ENCODE results near the gene BCL7B.
"Not testable (repeated sequence)": the region's sequence is repeated elsewhere in the genome, so short reads cannot be mapped to it uniquely, and the experiment has no call there.

Gene BCL7B

DNA sequence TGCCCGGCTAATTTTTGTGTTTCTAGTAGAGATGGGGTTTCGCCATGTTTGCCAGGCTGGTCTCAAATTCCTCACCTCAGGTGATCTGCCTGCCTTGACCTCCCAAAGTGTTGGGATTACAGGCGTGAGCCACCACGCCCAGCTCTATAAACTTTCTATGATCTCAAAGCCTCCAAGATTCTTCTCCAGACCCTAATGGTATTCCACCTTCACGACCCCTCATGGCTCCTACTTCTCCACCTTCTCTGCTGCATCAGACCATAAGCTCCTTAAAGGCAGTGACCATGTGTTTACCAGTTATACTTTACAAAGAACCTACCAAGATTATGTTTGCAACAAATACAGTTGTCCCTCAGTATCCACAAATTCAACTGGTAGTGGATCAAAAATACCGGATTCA, 25.3 kb downstream of the BCL7B start:
- no peak for DNase-seq

DNA sequence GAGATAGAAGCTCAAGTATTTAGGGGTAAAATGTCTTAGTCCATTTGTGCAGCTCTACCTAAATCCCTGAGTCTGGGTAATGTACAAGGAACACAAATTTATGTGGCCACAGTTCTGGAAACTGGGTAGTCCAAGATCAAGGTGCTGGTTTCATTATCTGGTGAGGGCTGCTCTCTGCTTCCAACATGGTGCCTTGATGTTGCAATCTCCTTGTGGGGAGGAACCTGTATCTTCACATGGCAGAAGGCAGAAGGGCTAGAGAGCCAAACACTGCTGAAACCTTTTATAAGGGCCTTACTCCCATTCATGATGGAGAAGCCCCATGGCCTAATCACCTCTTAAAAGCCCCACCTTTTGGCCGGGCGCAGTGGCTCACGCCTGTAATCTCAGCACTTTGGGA, 26.7 kb downstream of the BCL7B start:
- DNase-seq: no peak

- peak; percentile 29 for DNase-seq
Measured at GRCh38 chr7:73526896-73527821, 30.3 kb downstream of the BCL7B start.

- DNase-seq: not testable (repeated sequence)
Measured at GRCh38 chr7:73526158-73526494, 31.4 kb downstream of the BCL7B start.

- peak; percentile 99 for DNase-seq
Measured at GRCh38 chr7:73522105-73522872, 35.2 kb downstream of the BCL7B start, which contains the start of gene BAZ1B. Gene BAZ1B (minus strand): TSS chr7:73522293. CDS start chr7:73521933, 360 bp downstream.

- DNase-seq: peak; percentile 75
Measured at GRCh38 chr7:73521636-73522104, 35.8 kb downstream of the BCL7B start.

DNA sequence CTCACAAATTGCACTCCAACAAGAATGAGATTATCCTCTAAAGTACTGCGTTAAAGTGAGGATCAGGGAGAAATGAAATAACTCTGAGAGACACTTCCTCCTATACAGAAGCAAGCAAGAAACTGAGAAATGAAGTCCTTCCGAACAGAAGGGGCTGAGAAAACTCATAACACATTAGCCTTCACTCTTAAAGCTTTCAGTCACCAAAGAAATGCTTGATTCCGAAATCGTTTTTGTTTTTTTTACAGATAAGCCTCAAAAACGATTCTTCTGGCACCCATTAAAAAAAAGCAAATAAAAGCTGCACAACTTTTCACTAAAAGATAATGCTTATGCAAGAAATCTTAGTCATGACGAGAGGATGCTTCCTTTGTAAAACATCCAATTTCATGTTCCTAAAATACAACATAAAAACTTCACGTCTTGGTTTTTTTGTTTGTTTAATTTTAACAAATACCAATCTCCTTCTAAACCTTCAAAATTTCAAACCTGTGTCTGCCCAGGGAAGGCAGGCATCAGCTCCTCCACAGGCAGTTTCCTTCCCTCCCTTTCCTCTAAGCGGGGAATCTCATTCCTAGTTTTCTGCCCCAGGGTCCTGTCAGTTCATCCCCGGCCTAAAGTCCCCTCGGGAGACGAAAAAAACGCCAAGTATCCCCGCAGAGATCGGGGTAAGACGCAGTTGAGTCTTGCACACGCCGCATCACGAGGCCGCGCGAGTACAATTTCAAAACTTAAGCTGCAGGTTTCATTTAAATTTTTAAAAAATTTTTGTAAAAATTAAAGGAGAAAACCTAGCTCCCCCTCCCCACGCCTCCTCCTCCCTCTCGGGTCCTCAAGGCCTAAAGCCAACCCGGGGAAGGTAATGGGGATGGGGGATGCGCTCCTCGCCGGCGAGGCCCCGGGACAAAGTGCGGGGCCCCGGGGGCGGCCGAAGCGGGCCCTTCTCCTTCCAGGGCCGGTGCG, 36.5 kb downstream of the BCL7B start:
- DNase-seq: no peak

GRCh38 chr7:73519867-73520672, 37.4 kb downstream of the BCL7B start:
- peak; percentile 37 for DNase-seq

DNA sequence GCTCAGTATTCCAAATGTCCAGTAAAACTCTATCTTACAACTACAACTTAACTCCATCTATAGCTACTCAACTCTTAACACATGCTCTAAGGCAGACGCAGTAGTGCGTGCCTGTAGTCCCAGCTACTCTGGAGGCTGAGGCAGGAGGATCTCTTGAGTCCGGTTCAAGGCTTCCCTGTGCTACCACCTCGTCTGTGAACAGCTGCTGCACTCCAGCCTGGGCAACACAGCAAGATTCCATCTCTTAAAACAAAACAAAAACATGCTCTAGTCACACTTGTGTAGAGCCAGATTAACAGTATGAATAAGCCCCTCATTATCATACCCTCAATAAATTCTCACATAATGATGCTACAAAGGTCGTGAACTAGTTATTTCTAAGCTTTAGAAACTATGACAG, 39.0 kb downstream of the BCL7B start:
- DNase-seq: no peak

GRCh38 chr7:73517241-73517995, 40.1 kb downstream of the BCL7B start:
- DNase-seq: no peak

DNA sequence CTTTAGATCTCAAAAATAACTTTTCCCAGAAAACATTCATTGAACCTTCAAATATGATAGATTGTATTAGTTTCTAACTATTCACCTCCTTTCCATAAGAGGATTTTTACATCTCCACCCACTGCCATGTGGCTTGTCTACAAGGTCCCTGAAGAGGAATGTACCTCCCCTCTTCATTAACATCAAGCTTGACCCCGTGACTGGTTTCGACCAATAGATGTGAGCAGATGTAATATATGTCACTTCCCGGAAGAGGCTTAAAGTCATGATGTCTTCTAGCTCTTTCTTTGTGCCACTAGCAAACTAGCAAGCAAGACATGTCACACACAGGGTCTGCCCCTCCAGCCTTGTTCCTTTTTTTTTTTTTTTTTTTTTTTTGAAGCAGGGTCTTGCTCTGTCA, 42.3 kb downstream of the BCL7B start:
- DNase-seq: peak; percentile 15

DNA sequence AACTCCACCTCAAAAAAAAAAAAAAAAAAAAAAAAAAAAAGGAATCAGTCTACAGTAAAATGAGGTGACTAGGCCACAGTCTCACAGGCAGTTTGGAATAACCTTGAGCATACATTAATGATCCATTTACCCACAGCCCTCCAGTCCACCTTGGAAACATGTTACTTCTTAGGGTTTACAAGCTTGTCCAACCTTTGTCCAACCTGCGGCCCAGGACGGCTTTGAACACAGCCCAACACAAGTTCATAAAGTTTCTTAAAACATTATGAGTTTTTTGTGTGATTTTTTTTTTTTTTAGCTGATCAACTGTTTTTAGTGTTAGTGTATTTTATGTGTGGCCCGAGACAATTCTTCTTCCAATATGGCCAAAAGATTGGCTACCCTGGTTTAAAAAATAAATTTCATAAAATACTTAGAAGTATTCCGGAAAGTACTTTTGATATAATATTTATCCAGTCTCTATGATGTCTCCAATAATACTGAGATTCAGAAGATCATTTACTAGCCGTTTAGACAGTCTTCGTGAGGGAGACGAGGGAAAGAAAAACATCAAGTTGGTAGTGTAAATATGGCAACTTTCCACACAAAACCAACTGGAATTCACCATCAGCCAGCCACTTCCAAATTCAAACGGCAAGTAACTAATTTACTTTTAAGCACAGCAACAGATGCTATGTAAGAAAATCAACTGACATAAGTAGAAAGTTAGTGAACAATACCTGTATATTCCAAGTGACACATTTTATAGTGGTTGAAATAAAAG, 45.3 kb downstream of the BCL7B start:
- DNase-seq: no peak

- no peak for DNase-seq
Measured at GRCh38 chr7:73509463-73509862, 48.0 kb downstream of the BCL7B start.

DNA sequence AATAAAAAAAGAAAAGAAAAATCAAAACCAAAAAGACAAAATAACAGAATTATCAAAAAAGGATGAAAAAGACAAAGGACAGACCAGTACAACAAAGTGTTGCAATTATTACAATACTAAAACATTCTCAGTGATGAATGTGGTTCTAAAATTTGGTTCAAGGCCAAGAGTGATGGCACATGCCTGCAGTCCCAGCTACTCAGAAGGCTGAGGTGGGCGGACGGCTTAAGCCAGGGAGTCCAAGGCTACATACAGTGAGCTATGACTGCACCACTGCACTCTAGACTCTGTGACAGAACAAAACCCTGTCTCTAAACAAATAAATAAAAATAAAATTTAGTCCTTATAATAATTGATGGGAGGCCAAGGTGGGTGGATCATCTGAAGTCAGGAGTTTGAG, 49.9 kb downstream of the BCL7B start:
- DNase-seq: no peak

DNA sequence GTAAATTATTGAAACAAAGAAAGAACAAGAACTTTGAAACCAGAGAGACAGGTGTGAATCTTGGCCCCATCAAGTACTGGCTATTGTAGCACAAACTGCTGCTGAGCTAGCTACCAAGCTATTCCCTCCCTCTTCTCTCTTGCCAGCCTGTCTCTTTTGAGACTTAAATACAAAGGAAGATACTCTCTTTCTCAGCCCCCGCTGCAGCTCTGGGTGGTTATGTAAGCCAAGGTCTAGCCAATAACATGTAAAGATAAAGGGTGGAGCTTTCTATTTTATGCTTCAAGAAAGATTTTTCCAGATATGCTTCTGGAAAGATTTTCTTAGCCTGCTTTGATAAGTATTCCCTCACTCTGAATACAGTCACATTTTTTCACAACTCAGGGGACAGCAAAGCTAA, 52.6 kb downstream of the BCL7B start:
- no peak for DNase-seq

DNA sequence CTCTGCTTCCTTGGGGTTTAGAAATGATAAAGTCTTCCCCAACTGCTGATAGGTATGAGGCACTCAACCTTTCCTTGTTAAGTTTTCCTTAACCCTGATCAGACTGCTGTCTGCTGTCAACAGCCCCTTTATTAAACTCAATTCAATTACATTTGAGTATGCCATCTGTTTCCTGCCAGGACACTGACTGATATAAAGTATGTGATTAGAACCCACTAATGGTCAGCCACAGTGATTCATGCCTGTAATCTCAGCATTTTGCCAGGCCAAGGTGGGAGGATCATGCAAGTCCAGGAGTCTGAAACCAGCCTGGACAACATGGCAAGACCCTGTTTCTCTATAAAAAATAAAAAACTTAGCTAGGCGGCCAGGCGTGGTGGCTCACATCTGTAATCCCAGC, 53.5 kb downstream of the BCL7B start:
- no peak for DNase-seq

DNA sequence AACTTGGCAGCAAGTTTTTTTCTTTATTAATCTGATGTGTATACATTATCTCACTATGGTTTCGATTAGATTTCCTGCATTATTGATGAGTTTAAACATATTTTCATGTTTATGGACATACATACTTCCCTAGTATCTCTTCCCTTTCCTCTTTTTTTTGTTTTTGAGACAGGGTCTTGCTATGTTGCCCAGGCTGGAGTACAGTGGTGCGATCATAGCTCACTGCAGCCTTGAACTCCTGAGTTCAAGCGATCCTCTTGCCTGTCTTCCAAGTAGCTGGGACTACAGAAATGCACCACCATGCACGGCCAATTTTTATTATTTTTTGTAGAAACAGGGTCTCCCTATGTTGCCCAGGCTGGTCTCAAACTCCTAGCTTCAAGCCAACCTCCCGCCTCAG, 54.3 kb downstream of the BCL7B start:
- no peak for DNase-seq

DNA sequence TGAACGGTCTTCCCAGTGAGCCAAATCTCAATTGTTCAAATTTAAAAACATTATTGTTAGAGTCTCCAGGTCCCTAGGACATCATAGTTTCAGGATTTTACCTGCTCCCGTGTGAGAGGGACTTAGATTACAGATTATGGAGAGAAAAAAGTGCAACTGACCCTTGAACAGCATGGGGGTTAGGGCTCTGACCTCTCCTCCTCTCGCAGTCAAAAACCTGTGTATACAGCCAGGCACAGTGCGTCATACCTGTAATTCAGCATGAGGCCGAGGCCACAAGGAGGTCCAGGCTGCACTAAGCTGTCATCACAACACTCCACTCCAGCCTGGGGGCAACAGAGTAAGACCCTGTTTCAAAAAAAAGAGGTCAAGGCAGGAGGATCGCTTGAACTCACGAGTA, 60.9 kb downstream of the BCL7B start:
- DNase-seq: no peak

- DNase-seq: not testable (repeated sequence)
Measured at GRCh38 chr7:73495507-73495906, 62.0 kb downstream of the BCL7B start.

DNA sequence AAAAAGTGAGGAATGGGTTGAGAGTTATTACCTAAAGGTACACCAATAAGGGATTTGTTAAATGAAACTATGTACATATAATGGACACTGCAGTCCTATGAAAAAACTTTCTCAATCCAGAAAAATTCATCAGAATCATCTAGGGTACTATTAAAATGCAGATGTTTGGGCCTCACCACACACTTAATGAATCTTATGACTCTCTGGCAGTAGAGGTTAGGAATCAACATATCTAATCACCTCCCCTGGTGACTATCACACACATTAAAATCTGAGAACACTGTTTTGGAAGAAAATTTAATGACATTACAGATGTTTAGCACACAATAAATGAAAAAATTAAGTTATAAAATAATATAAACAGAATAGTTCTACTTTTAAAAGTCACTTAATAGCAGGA, 67.5 kb downstream of the BCL7B start:
- DNase-seq: no peak

All from activated CD4-positive, alpha-beta T cell treated with anti-CD3 and anti-CD28 coated beads, Interleukin-10, Interleukin-2, amounts not matched to agents 100 ng/mL and 50 ng/mL, durations not matched to agents 16 hours and 8 hours (primary cell).